ENCODE data around the gene GPC4.

GPC4 gene

GRCh38 chrX:133415276-133416105 lies at the start of gene GPC4:
GPC4 (minus strand) TSS chrX:133415489; CDS start chrX:133414965, 524 bp downstream.
- H3K27ac ChIP-seq (ENCODE audit: low read depth, low read length), result peak within 1 kb of the TSS; percentile 89
- peaks cover 9% of the 10 kb centered on the region for H3K4me1 ChIP-seq (ENCODE audit: control insufficient read depth, insufficient read depth, low read length)
- peaks cover 4% of the 10 kb centered on the region for H3K27me3 ChIP-seq (ENCODE audit: control insufficient read depth, insufficient read depth, low read length)
- peak within 1 kb of the TSS; percentile 21 for H3K9ac ChIP-seq (ENCODE audit: low read length)
- no peaks in the 10 kb centered on the region for H3K36me3 ChIP-seq (ENCODE audit: control insufficient read depth, insufficient read depth, low read length)
- H3K4me3 ChIP-seq (ENCODE audit: low read length), result peak within 1 kb of the TSS; percentile 78

- Histone ChIP-seq H3K27ac (ENCODE audit: low read depth, low read length) (no peak overlapping the region), H3K9ac (ENCODE audit: low read length) (no peak overlapping the region), H3K4me3 (ENCODE audit: low read length) (no peak overlapping the region), H3K36me3 (ENCODE audit: control insufficient read depth, insufficient read depth, low read length) (no peaks in the 10 kb centered on the region), H3K4me1 (ENCODE audit: control insufficient read depth, insufficient read depth, low read length) (no peaks in the 10 kb centered on the region), H3K27me3 (ENCODE audit: control insufficient read depth, insufficient read depth, low read length) (no peaks in the 10 kb centered on the region)
These were observed 45.9 kb upstream of the GPC4 start for GRCh38 chrX:133461231-133461630.

GRCh38 chrX:133454924-133455323 lies 39.6 kb upstream of the GPC4 start:
- Histone ChIP-seq H3K4me1 (ENCODE audit: control insufficient read depth, insufficient read depth, low read length) (no peaks in the 10 kb centered on the region), H3K36me3 (ENCODE audit: control insufficient read depth, insufficient read depth, low read length) (no peaks in the 10 kb centered on the region), H3K4me3 (ENCODE audit: low read length) (no peak overlapping the region), H3K27ac (ENCODE audit: low read depth, low read length) (no peak overlapping the region), H3K9ac (ENCODE audit: low read length) (no peak overlapping the region), H3K27me3 (ENCODE audit: control insufficient read depth, insufficient read depth, low read length) (no peaks in the 10 kb centered on the region)

GRCh38 chrX:133454491-133454914 lies 39.2 kb upstream of the GPC4 start:
- Histone ChIP-seq H3K27ac (ENCODE audit: low read depth, low read length) (no peak overlapping the region), H3K27me3 (ENCODE audit: control insufficient read depth, insufficient read depth, low read length) (no peaks in the 10 kb centered on the region), H3K36me3 (ENCODE audit: control insufficient read depth, insufficient read depth, low read length) (no peaks in the 10 kb centered on the region), H3K4me1 (ENCODE audit: control insufficient read depth, insufficient read depth, low read length) (no peaks in the 10 kb centered on the region), H3K4me3 (ENCODE audit: low read length) (no peak overlapping the region), H3K9ac (ENCODE audit: low read length) (no peak overlapping the region)

- Histone ChIP-seq H3K27me3 (ENCODE audit: control insufficient read depth, insufficient read depth, low read length) (no peaks in the 10 kb centered on the region), H3K4me3 (ENCODE audit: low read length) (no peak overlapping the region), H3K27ac (ENCODE audit: low read depth, low read length) (no peak overlapping the region), H3K4me1 (ENCODE audit: control insufficient read depth, insufficient read depth, low read length) (no peaks in the 10 kb centered on the region), H3K36me3 (ENCODE audit: control insufficient read depth, insufficient read depth, low read length) (no peaks in the 10 kb centered on the region), H3K9ac (ENCODE audit: low read length) (no peak overlapping the region)
These were observed 33.3 kb upstream of the GPC4 start for GRCh38 chrX:133448512-133449076.

GRCh38 chrX:133444952-133445831 lies 29.9 kb upstream of the GPC4 start:
- no peaks in the 10 kb centered on the region for H3K4me1 ChIP-seq (ENCODE audit: control insufficient read depth, insufficient read depth, low read length)
- no peak overlapping the region for H3K9ac ChIP-seq (ENCODE audit: low read length)
- no peaks in the 10 kb centered on the region for H3K36me3 ChIP-seq (ENCODE audit: control insufficient read depth, insufficient read depth, low read length)
- H3K4me3 ChIP-seq (ENCODE audit: low read length), result peak overlapping the region; percentile 40
- no peak overlapping the region for H3K27ac ChIP-seq (ENCODE audit: low read depth, low read length)
- H3K27me3 ChIP-seq (ENCODE audit: control insufficient read depth, insufficient read depth, low read length), result no peaks in the 10 kb centered on the region

- Histone ChIP-seq H3K9ac (ENCODE audit: low read length) (no peak overlapping the region), H3K27ac (ENCODE audit: low read depth, low read length) (no peak overlapping the region), H3K4me1 (ENCODE audit: control insufficient read depth, insufficient read depth, low read length) (no peaks in the 10 kb centered on the region), H3K27me3 (ENCODE audit: control insufficient read depth, insufficient read depth, low read length) (no peaks in the 10 kb centered on the region), H3K4me3 (ENCODE audit: low read length) (no peak overlapping the region), H3K36me3 (ENCODE audit: control insufficient read depth, insufficient read depth, low read length) (no peaks in the 10 kb centered on the region)
These were observed 28.9 kb upstream of the GPC4 start for GRCh38 chrX:133444196-133444595.

GRCh38 chrX:133440797-133441163 lies 25.5 kb upstream of the GPC4 start:
- no peak overlapping the region for H3K4me3 ChIP-seq (ENCODE audit: low read length)
- no peaks in the 10 kb centered on the region for H3K4me1 ChIP-seq (ENCODE audit: control insufficient read depth, insufficient read depth, low read length)
- no peaks in the 10 kb centered on the region for H3K36me3 ChIP-seq (ENCODE audit: control insufficient read depth, insufficient read depth, low read length)
- H3K9ac ChIP-seq (ENCODE audit: low read length), result no peak overlapping the region
- H3K27me3 ChIP-seq (ENCODE audit: control insufficient read depth, insufficient read depth, low read length), result no peaks in the 10 kb centered on the region
- no peak overlapping the region for H3K27ac ChIP-seq (ENCODE audit: low read depth, low read length)

GRCh38 chrX:133440081-133440796 lies 24.9 kb upstream of the GPC4 start:
- no peaks in the 10 kb centered on the region for H3K36me3 ChIP-seq (ENCODE audit: control insufficient read depth, insufficient read depth, low read length)
- H3K4me3 ChIP-seq (ENCODE audit: low read length), result no peak overlapping the region
- no peaks in the 10 kb centered on the region for H3K4me1 ChIP-seq (ENCODE audit: control insufficient read depth, insufficient read depth, low read length)
- H3K9ac ChIP-seq (ENCODE audit: low read length), result no peak overlapping the region
- no peak overlapping the region for H3K27ac ChIP-seq (ENCODE audit: low read depth, low read length)
- H3K27me3 ChIP-seq (ENCODE audit: control insufficient read depth, insufficient read depth, low read length), result no peaks in the 10 kb centered on the region

- no peaks in the 10 kb centered on the region for H3K36me3 ChIP-seq (ENCODE audit: control insufficient read depth, insufficient read depth, low read length)
- H3K4me1 ChIP-seq (ENCODE audit: control insufficient read depth, insufficient read depth, low read length), result no peaks in the 10 kb centered on the region
- H3K27ac ChIP-seq (ENCODE audit: low read depth, low read length), result no peak overlapping the region
- no peaks in the 10 kb centered on the region for H3K27me3 ChIP-seq (ENCODE audit: control insufficient read depth, insufficient read depth, low read length)
- no peak overlapping the region for H3K9ac ChIP-seq (ENCODE audit: low read length)
- no peak overlapping the region for H3K4me3 ChIP-seq (ENCODE audit: low read length)
These were observed 22.5 kb upstream of the GPC4 start for GRCh38 chrX:133437766-133438165.

- H3K4me3 ChIP-seq (ENCODE audit: low read length), result no peak overlapping the region
- no peak overlapping the region for H3K9ac ChIP-seq (ENCODE audit: low read length)
- H3K27me3 ChIP-seq (ENCODE audit: control insufficient read depth, insufficient read depth, low read length), result no peaks in the 10 kb centered on the region
- H3K27ac ChIP-seq (ENCODE audit: low read depth, low read length), result no peak overlapping the region
- H3K4me1 ChIP-seq (ENCODE audit: control insufficient read depth, insufficient read depth, low read length), result no peaks in the 10 kb centered on the region
- no peaks in the 10 kb centered on the region for H3K36me3 ChIP-seq (ENCODE audit: control insufficient read depth, insufficient read depth, low read length)
These were observed 22.1 kb upstream of the GPC4 start for GRCh38 chrX:133437356-133437755.
